SK-N-SH (cell line): ENCODE results near the gene TPRKB. TPM values are rescaled to one million over a fixed set of nuclear protein-coding genes. Genes with fewer than 3 reads are reported as not detected.

Experiments used
- CTCF ChIA-PET: fragments of 300-600, 350-600 bp; formaldehyde crosslinking; extraction: SDS; loops from one replicate; lab custom pipeline; 2021; lab: Yijun Ruan, JAX
- POLR2A ChIA-PET: fragments of 350-600 bp; sonication (Branson Sonifier 250); formaldehyde crosslinking; extraction: SDS; loops from one replicate; lab custom pipeline; 2020; ENCODE audit warnings: antibody characterized with exemption, inconsistent platforms; lab: Yijun Ruan, JAX
- DNase-seq: peaks from one replicate; pipeline ENCODE4 v3.0.0; 2012
- H2AFZ ChIP-seq: fragments of 200-600 bp; sonication (generic); 2 replicates; pipeline ENCODE4 v1.8.1; 2016; ENCODE audit warnings: antibody characterized with exemption, mild to moderate bottlenecking, low read depth
- H3F3A ChIP-seq: fragments of 200-600 bp; sonication (generic); replicated peaks from 2 replicates; pipeline ENCODE3; 2016; ENCODE audit warnings: antibody characterized with exemption, mild to moderate bottlenecking; ENCODE audit not compliant: insufficient read depth
- H3K27ac ChIP-seq, 2 experiments: fragments of 200-500 bp in 1 of 2; fragments of 200-600 bp in 1 of 2; sonication (Bioruptor generic) in 1 of 2; sonication (generic), shearing (Covaris generic) in 1 of 2; 2 replicates each; pipeline versions ENCODE4 v1.5.1 to v1.6.1; 2014 to 2016; ENCODE audit warnings: low read depth in 2 of 2, inconsistent platforms in 1 of 2, low read length in 1 of 2, mild to moderate bottlenecking in 1 of 2, mixed read lengths in 1 of 2
- H3K27me3 ChIP-seq: fragments of 200-600 bp; sonication (generic), shearing (Covaris generic); 2 replicates; pipeline ENCODE4 v1.6.1; 2016; ENCODE audit warnings: mixed run types; ENCODE audit not compliant: insufficient read depth
- H3K36me3 ChIP-seq, 2 experiments: fragments of 200-500 bp in 1 of 2; fragments of 200-600 bp in 1 of 2; sonication (Bioruptor generic) in 1 of 2; sonication (generic) in 1 of 2; replicated peaks in 1 of 2; 2 replicates each; pipeline versions ENCODE3 to v1.5.1; 2014 to 2016; ENCODE audit warnings: low read length in 1 of 2, mild to moderate bottlenecking in 1 of 2; ENCODE audit not compliant: insufficient read depth in 2 of 2, control insufficient read depth in 1 of 2
- H3K4me1 ChIP-seq, 2 experiments: fragments of 200-500 bp in 1 of 2; fragments of 200-600 bp in 1 of 2; sonication (Bioruptor generic) in 1 of 2; sonication (generic), shearing (Covaris generic) in 1 of 2; 2 replicates each; pipeline versions ENCODE4 v1.5.1 to v1.6.1; 2014 to 2016; ENCODE audit warnings: low read depth in 1 of 2, low read length in 1 of 2, mixed run types in 1 of 2; ENCODE audit not compliant: insufficient read depth in 2 of 2, control insufficient read depth in 1 of 2
- H3K4me2 ChIP-seq: fragments of 200-600 bp; sonication (generic), shearing (Covaris generic); 2 replicates; pipeline ENCODE4 v1.6.1; 2017; ENCODE audit warnings: mixed run types
- H3K4me3 ChIP-seq, 2 experiments: fragments of 200-500 bp in 1 of 2; fragments of 200-600 bp in 1 of 2; sonication (Bioruptor generic) in 1 of 2; sonication (generic), shearing (Covaris generic) in 1 of 2; 2 replicates each; pipeline versions ENCODE4 v1.5.1 to v1.8.1; 2014 to 2016; ENCODE audit warnings: low read depth in 2 of 2, inconsistent platforms in 1 of 2, low read length in 1 of 2, mild to moderate bottlenecking in 1 of 2, mixed read lengths in 1 of 2, moderate library complexity in 1 of 2
- H3K79me2 ChIP-seq: fragments of 200-600 bp; sonication (generic); 2 replicates; pipeline ENCODE4 v1.8.1; 2017; ENCODE audit warnings: mild to moderate bottlenecking; ENCODE audit not compliant: insufficient read depth
- H3K9ac ChIP-seq: fragments of 200-600 bp; sonication (generic); 2 replicates; pipeline ENCODE4 v1.6.1; 2017; ENCODE audit warnings: mixed run types
- H3K9me2 ChIP-seq: fragments of 200-600 bp; sonication (generic); 2 replicates; pipeline ENCODE4 v1.6.1; 2017; ENCODE audit warnings: mixed run types
- H3K9me3 ChIP-seq: fragments of 200-600 bp; sonication (generic); 2 replicates; pipeline ENCODE4 v1.6.1; 2017; ENCODE audit warnings: mixed run types, mild to moderate bottlenecking, moderate library complexity
- H4K20me1 ChIP-seq: fragments of 200-600 bp; sonication (generic); 2 replicates; pipeline ENCODE4 v1.6.1; 2017; ENCODE audit warnings: mild to moderate bottlenecking, mixed run types; ENCODE audit not compliant: insufficient read depth
- CHD2 ChIP-seq: fragments of 150-350 bp; IDR thresholded peaks from 2 replicates; pipeline ENCODE4 v1.6.1; 2018; ENCODE audit warnings: low read length; ENCODE audit not compliant: partially characterized antibody
- ELF1 ChIP-seq: IDR thresholded peaks from 2 replicates; pipeline ENCODE4 v1.4.0; 2012
- EP300 ChIP-seq, 2 experiments: IDR thresholded peaks; 2 replicates each; pipeline versions ENCODE4 v1.4.0 to v1.6.1; 2012; ENCODE audit warnings: borderline replicate concordance in 1 of 2, low read depth in 1 of 2, low read length in 1 of 2
- EZH2phosphoT487 ChIP-seq: fragments of 200-600 bp; sonication (generic); IDR thresholded peaks from 2 replicates; pipeline ENCODE4 v1.6.1; 2017; ENCODE audit warnings: low read depth, mixed run types, mild to moderate bottlenecking, antibody characterized with exemption, moderate library complexity, borderline replicate concordance
- FOSL2 ChIP-seq: IDR thresholded peaks from 2 replicates; pipeline ENCODE4 v1.4.0; 2012; ENCODE audit warnings: low read depth, mild to moderate bottlenecking, moderate library complexity, borderline replicate concordance
- GATA2 ChIP-seq: sonication (generic); formaldehyde crosslinking; IDR thresholded peaks from 2 replicates; pipeline ENCODE4 v1.5.0; 2020; ENCODE audit warnings: mild to moderate bottlenecking, missing genetic modification reagents
- NFIC ChIP-seq: IDR thresholded peaks from 2 replicates; pipeline ENCODE4 v1.4.0; 2012; ENCODE audit warnings: borderline replicate concordance
- NRF1 ChIP-seq: IDR thresholded peaks from 2 replicates; pipeline ENCODE4 v1.6.1; 2012; ENCODE audit warnings: low read depth, mild to moderate bottlenecking, low read length
- POLR2AphosphoS5 ChIP-seq: IDR thresholded peaks from 2 replicates; pipeline ENCODE4 v1.6.1; 2012; ENCODE audit warnings: low read depth, low read length
- RAD21 ChIP-seq: IDR thresholded peaks from 2 replicates; pipeline ENCODE4 v1.6.1; 2012; ENCODE audit warnings: mild to moderate bottlenecking, low read length
- RCOR1 ChIP-seq: fragments of 150-350 bp; IDR thresholded peaks from 2 replicates; pipeline ENCODE4 v1.6.1; 2017; ENCODE audit warnings: antibody characterized with exemption, low read length
- RXRA ChIP-seq: IDR thresholded peaks from 2 replicates; pipeline ENCODE4 v1.4.0; 2012; ENCODE audit warnings: low read depth, mild to moderate bottlenecking, borderline replicate concordance
- TAF1 ChIP-seq: IDR thresholded peaks from 2 replicates; pipeline ENCODE4 v1.6.1; 2012; ENCODE audit warnings: low read depth, mild to moderate bottlenecking, low read length, moderate library complexity, borderline replicate concordance
- TEAD4 ChIP-seq: IDR thresholded peaks from 2 replicates; pipeline ENCODE4 v1.4.0; 2012; ENCODE audit warnings: mild to moderate bottlenecking, borderline replicate concordance; ENCODE audit not compliant: insufficient read depth
- WGBS: methylation state at CpG from one replicate; pipeline ENCODE4 v1.1.6; 2017; ENCODE audit warnings: low lambda C conversion rate; 5-methylcytosine and 5-hydroxymethylcytosine counted together
- polyA plus RNA-seq, 3 experiments: library from polyadenylated mRNA; depleted of rRNA; stranded (reverse); fragments of >200 nt; gene quantifications; 2 replicates each; pipeline ENCODE4 v1.2.3, GENCODE V29; 2012
- TF ChIP-seq, protein P1 (sequence below): IDR thresholded peaks from 2 replicates; pipeline ENCODE4 v1.6.1; 2012; ENCODE audit warnings: mild to moderate bottlenecking, low read depth, low read length, moderate library complexity
- TF ChIP-seq, protein P2 (sequence below): IDR thresholded peaks from 2 replicates; pipeline ENCODE4 v1.4.0; 2012; ENCODE audit warnings: low read depth, borderline replicate concordance
- TF ChIP-seq, protein P3 (sequence below): fragments of 150-350 bp; IDR thresholded peaks from 2 replicates; pipeline ENCODE4 v1.6.1; 2017; ENCODE audit warnings: antibody characterized with exemption, low read length, low read depth, borderline replicate concordance
- TF ChIP-seq, protein P4 (sequence below): IDR thresholded peaks from 2 replicates; pipeline ENCODE4 v1.4.0; 2012; ENCODE audit warnings: low read depth

Gene TPRKB
- polyA plus RNA-seq, 1 of the 3 experiments (the other 2 are of a cell fraction) = 32.1 TPM

DNA sequence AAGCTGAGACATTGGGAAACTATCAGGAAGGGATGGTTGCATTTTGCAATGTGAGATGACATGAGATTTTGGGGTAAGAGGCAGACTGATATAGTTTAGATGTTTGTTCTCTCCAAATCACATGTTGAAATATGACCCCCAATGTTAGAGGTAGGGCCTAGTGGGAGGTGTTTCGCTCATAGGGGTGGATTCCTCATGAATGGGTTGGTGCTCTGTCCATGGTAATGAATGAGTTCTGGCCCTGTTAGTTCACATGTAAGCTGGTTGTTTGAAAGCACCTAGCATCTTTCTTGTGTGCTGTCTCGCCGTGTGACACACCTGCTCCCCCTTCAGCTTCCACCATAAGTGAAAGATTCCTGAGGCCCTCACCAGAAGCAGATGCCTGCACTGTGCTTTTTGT is 37.7 kb downstream of the TPRKB start:
- Histone ChIP-seq H2AFZ (no peak overlapping the region), H3K9me2 (no peaks in the 10 kb centered on the region), H3K4me1 (no peaks in the 10 kb centered on the region), H3K79me2 (no peaks in the 10 kb centered on the region), H3K27ac (no peak overlapping the region), H3K4me3 (no peak overlapping the region), H3K9me3 (no peaks in the 10 kb centered on the region), H4K20me1 (no peaks in the 10 kb centered on the region), H3K27me3 (no peaks in the 10 kb centered on the region; the same call in 1 of the 2 replicates), H3K36me3 (no peaks in the 10 kb centered on the region), H3F3A (no peaks in the 10 kb centered on the region), H3K9ac (no peak overlapping the region), H3K4me2 (no peak overlapping the region)
- CTCF ChIA-PET = no interaction called here
- POLR2A ChIA-PET = no interaction called here
- no peak for TF ChIP-seq TEAD4
- TF ChIP-seq, protein P1, sequence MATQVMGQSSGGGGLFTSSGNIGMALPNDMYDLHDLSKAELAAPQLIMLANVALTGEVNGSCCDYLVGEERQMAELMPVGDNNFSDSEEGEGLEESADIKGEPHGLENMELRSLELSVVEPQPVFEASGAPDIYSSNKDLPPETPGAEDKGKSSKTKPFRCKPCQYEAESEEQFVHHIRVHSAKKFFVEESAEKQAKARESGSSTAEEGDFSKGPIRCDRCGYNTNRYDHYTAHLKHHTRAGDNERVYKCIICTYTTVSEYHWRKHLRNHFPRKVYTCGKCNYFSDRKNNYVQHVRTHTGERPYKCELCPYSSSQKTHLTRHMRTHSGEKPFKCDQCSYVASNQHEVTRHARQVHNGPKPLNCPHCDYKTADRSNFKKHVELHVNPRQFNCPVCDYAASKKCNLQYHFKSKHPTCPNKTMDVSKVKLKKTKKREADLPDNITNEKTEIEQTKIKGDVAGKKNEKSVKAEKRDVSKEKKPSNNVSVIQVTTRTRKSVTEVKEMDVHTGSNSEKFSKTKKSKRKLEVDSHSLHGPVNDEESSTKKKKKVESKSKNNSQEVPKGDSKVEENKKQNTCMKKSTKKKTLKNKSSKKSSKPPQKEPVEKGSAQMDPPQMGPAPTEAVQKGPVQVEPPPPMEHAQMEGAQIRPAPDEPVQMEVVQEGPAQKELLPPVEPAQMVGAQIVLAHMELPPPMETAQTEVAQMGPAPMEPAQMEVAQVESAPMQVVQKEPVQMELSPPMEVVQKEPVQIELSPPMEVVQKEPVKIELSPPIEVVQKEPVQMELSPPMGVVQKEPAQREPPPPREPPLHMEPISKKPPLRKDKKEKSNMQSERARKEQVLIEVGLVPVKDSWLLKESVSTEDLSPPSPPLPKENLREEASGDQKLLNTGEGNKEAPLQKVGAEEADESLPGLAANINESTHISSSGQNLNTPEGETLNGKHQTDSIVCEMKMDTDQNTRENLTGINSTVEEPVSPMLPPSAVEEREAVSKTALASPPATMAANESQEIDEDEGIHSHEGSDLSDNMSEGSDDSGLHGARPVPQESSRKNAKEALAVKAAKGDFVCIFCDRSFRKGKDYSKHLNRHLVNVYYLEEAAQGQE = peak; percentile 73; the same call in 1 of the 2 replicates
- 69% methylated on average over 3 of the region's 3 CpGs for WGBS
- no peak for DNase-seq

DNA sequence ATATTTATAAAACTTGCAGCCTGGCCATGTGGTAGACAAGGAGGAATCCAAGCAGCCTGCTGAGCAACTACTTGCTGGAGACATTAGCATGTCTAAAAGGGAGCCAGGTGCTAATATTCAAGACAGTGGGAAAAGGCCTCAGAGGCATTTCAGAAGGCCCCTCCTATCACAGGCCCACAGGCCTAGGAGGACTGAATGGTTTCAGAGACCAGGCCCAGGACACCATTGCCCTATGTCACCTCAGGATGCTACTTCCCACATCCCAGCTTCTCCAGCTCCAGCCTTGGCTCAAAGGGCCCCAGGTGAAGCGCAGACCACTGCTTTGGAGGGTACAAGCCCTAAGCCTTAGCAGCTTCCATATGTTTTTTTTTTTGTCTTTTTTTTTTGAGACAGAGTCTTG is 39.0 kb downstream of the TPRKB start:
- Histone ChIP-seq H3K9ac (no peak overlapping the region), H3K4me3 (no peak overlapping the region), H3K9me3 (no peaks in the 10 kb centered on the region), H3K9me2 (no peaks in the 10 kb centered on the region), H3K4me1 (no peaks in the 10 kb centered on the region), H3K27ac (no peak overlapping the region), H3K36me3 (no peaks in the 10 kb centered on the region), H4K20me1 (no peaks in the 10 kb centered on the region), H3K79me2 (no peaks in the 10 kb centered on the region), H3K4me2 (no peak overlapping the region), H2AFZ (no peak overlapping the region), H3F3A (no peaks in the 10 kb centered on the region), H3K27me3 (no peaks in the 10 kb centered on the region)
- POLR2A ChIA-PET = no interaction called here
- no peak for DNase-seq
- WGBS = 17% methylated on average over 1 of the region's 1 CpG
- CTCF ChIA-PET = no interaction called here
- TF ChIP-seq FOSL2 (no peak), TAF1 (no peak), RXRA (no peak), CHD2 (no peak), EP300 (IDR thresholded peaks at IDR 0.05; ENCODE audit: borderline replicate concordance in 1 of 2, low read depth in 1 of 2, low read length in 1 of 2) (no peak), RCOR1 (no peak), POLR2AphosphoS5 (no peak), NFIC (no peak), TEAD4 (no peak), ELF1 (no peak), EZH2phosphoT487 (no peak), RAD21 (no peak), GATA2 (CRISPR knock-in tag) (no peak), NRF1 (no peak)
- TF ChIP-seq, protein P2, sequence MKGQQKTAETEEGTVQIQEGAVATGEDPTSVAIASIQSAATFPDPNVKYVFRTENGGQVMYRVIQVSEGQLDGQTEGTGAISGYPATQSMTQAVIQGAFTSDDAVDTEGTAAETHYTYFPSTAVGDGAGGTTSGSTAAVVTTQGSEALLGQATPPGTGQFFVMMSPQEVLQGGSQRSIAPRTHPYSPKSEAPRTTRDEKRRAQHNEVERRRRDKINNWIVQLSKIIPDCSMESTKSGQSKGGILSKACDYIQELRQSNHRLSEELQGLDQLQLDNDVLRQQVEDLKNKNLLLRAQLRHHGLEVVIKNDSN = no peak
- TF ChIP-seq, protein P3, sequence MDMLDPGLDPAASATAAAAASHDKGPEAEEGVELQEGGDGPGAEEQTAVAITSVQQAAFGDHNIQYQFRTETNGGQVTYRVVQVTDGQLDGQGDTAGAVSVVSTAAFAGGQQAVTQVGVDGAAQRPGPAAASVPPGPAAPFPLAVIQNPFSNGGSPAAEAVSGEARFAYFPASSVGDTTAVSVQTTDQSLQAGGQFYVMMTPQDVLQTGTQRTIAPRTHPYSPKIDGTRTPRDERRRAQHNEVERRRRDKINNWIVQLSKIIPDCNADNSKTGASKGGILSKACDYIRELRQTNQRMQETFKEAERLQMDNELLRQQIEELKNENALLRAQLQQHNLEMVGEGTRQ = no peak
- TF ChIP-seq, protein P4, sequence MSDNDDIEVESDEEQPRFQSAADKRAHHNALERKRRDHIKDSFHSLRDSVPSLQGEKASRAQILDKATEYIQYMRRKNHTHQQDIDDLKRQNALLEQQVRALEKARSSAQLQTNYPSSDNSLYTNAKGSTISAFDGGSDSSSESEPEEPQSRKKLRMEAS = no peak
- TF ChIP-seq, protein P1 = no peak
